Activated B cell treated with CpG ODN at 0.5 μM for 24 hours (primary cell): ENCODE results near the gene WDR45B. TPM values are rescaled to one million over a fixed set of nuclear protein-coding genes. Genes with fewer than 3 reads are reported as not detected.

Experiments used
- ATAC-seq: fragments of 200-7000 bp; cut with Tn5 transposase; one replicate; pipeline ENCODE4 v1.10.0; 2021; ENCODE audit warnings: low read depth, mild to moderate bottlenecking, moderate library complexity
- CTCF ChIA-PET: fragments of 350-600 bp; sonication (Branson Sonifier 250); formaldehyde crosslinking; loops from one replicate; lab custom pipeline; 2021; ENCODE audit warnings: antibody characterized with exemption; lab: Charles Lee
- POLR2A ChIA-PET: fragments of 350-600 bp; sonication (Branson Sonifier 250); formaldehyde crosslinking; loops from one replicate; lab custom pipeline; 2021; ENCODE audit warnings: antibody characterized with exemption; lab: Charles Lee
- DNase-seq: peaks from one replicate; pipeline ENCODE4 v3.0.0; 2022
- H3K27ac Mint-ChIP-seq: one replicate; pipeline ENCODE4 v1.8.0; 2020; ENCODE audit warnings: mixed read lengths
- H3K27me3 Mint-ChIP-seq: one replicate; pipeline ENCODE4 v1.8.0; 2021; ENCODE audit warnings: mixed read lengths
- H3K36me3 Mint-ChIP-seq: one replicate; pipeline ENCODE4 v1.8.0; 2021; ENCODE audit warnings: low read depth, mixed read lengths
- H3K4me1 Mint-ChIP-seq: one replicate; pipeline ENCODE4 v1.8.0; 2021; ENCODE audit warnings: mixed read lengths
- H3K4me3 Mint-ChIP-seq: one replicate; pipeline ENCODE4 v1.8.0; 2020; ENCODE audit warnings: mild to moderate bottlenecking, mixed read lengths
- H3K9me3 Mint-ChIP-seq: one replicate; pipeline ENCODE4 v1.8.0; 2020; ENCODE audit warnings: mixed read lengths
- intact Hi-C: fragments of 100-400 bp; cut with micrococcal nuclease; formaldehyde crosslinking; loops from one replicate; pipeline ENCODE4 v1.15.1; 2024
- total RNA-seq: library from RNA; stranded (reverse); gene quantifications from 2 replicates; pipeline ENCODE4 v1.2.3, GENCODE V29; 2022
- TF ChIP-seq, protein P1 (sequence below): fragments of 200-600 bp; IDR thresholded peaks from one replicate; pipeline ENCODE4 v1.8.0; 2022; ENCODE audit warnings: antibody characterized with exemption, mild to moderate bottlenecking

WDR45B gene
- total RNA-seq, 1 donor from 2014 or later, result 51.2 TPM

DNA sequence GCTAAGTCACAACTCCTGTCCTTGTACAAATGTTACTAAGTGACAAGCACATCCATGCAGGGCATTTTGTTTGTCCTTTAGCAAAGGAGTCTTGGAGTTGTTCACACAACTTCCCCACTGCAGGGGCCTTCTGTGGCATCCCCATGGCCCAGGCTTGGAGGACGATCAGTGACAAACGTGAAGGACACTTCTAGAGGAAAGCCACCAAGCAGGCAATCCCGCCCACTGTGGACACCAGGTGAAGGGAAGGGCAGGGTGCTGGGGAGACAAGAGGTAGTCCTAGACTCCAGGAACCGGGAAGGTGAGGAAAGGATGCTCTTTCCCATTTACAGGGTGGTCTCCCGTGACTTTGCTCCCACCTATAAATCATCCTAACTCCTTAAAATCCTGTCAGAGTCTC lies 4.1 kb downstream of the WDR45B start:
- Mint-ChIP-seq H3K9me3 (no peaks in the 10 kb centered on the region), H3K36me3 (peaks cover 54% of the 10 kb centered on the region), H3K27me3 (no peaks in the 10 kb centered on the region), H3K27ac (no peak overlapping the region), H3K4me1 (peaks cover 29% of the 10 kb centered on the region), H3K4me3 (no peak overlapping the region)
- CTCF ChIA-PET, result no interaction called here
- intact Hi-C loops, result no loop called here
- DNase-seq (no peak), ATAC-seq (no peak)
- TF ChIP-seq, protein P1, sequence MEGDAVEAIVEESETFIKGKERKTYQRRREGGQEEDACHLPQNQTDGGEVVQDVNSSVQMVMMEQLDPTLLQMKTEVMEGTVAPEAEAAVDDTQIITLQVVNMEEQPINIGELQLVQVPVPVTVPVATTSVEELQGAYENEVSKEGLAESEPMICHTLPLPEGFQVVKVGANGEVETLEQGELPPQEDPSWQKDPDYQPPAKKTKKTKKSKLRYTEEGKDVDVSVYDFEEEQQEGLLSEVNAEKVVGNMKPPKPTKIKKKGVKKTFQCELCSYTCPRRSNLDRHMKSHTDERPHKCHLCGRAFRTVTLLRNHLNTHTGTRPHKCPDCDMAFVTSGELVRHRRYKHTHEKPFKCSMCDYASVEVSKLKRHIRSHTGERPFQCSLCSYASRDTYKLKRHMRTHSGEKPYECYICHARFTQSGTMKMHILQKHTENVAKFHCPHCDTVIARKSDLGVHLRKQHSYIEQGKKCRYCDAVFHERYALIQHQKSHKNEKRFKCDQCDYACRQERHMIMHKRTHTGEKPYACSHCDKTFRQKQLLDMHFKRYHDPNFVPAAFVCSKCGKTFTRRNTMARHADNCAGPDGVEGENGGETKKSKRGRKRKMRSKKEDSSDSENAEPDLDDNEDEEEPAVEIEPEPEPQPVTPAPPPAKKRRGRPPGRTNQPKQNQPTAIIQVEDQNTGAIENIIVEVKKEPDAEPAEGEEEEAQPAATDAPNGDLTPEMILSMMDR, result no peak
- POLR2A ChIA-PET, result no interaction called here

DNA sequence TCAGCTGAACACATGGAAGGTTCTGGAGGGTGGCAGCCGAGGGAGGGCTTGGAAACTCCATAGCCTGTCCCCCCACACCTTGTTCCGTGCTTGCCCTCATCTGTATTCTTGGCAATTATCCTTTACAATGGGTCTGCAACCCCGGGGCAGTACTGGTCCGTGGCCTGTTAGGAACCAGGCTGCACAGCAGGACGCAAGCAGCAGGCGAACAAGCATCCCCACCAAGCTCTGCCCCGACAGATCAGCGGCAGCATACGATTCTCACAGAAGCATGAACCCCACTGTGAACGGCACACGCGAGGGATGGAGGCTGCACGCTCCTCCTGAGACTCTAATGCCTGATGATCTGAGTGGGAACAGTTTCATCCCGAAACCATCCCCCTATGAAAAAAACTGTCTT lies 6.2 kb downstream of the WDR45B start:
- no peaks in the 10 kb centered on the region for H3K27me3 Mint-ChIP-seq

DNA sequence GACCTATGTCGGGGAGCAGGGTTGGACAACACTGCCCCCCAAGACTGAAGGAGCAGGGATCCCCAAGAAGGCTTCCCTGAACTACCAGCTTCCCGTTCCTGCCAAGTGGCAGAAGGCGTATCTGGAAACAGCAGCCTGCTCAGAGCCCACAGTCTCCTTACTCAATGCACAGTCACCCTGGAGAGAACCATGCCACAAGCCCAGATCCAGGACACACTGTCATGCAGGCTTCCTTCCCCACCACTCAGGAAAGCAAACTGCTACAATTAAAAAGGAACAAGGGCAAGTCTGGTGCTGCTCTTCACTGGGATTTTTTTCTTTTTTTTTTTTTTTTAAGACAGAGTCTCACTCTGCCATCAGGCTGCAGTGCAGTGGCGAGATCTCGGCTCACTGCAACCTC lies 8.2 kb downstream of the WDR45B start:
- no peak overlapping the region for H3K4me3 Mint-ChIP-seq
- intact Hi-C loops, result no loop called here
- POLR2A ChIA-PET, result no interaction called here
- peaks cover 71% of the 10 kb centered on the region for H3K36me3 Mint-ChIP-seq
- no peak overlapping the region for H3K27ac Mint-ChIP-seq
- CTCF ChIA-PET, result no interaction called here
- TF ChIP-seq, protein P1, result no peak
- peaks cover 13% of the 10 kb centered on the region for H3K4me1 Mint-ChIP-seq
- no peak for DNase-seq
- peaks cover 8% of the 10 kb centered on the region for H3K9me3 Mint-ChIP-seq
- no peaks in the 10 kb centered on the region for H3K27me3 Mint-ChIP-seq
- ATAC-seq, result no peak

More for the DNA sequence above, 6.2 kb downstream of the WDR45B start:
- H3K4me3 Mint-ChIP-seq, result no peak overlapping the region
- peaks cover 67% of the 10 kb centered on the region for H3K36me3 Mint-ChIP-seq
- no peak overlapping the region for H3K27ac Mint-ChIP-seq
- no peak for DNase-seq
- intact Hi-C loops, result no loop called here
- H3K9me3 Mint-ChIP-seq, result peaks cover 4% of the 10 kb centered on the region
- no peak for ATAC-seq
- ChIA-PET POLR2A (no interaction called here), CTCF (no interaction called here)
- TF ChIP-seq, protein P1, result no peak
- peaks cover 30% of the 10 kb centered on the region for H3K4me1 Mint-ChIP-seq

DNA sequence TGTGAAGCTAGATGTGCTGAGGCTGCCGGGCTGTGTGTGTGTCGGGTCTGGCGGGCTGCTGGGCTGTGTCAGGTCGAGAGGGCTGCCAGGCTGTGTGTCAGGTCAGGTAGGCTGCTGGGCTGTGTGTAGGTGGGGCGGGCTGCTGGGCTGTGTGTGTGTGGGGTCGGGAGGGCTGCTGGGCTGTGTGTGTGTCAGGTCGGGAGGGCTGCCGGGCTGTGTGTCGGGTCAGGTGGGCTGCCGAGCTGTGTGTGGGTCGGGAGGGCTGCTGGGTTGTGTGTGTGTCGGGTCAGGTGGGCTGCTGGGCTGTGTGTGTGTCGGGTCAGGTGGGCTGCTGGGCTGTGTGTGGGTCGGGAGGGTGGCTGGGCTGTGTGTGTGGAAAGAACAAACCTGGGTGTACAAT lies 8.6 kb downstream of the WDR45B start:
- POLR2A ChIA-PET, result no interaction called here
- ATAC-seq (no peak), DNase-seq (no peak)
- no peaks in the 10 kb centered on the region for H3K27me3 Mint-ChIP-seq
- intact Hi-C loops, result no loop called here
- H3K4me1 Mint-ChIP-seq, result peaks cover 13% of the 10 kb centered on the region
- CTCF ChIA-PET, result no interaction called here
- TF ChIP-seq, protein P1, result no peak
- no peak overlapping the region for H3K27ac Mint-ChIP-seq
- peaks cover 8% of the 10 kb centered on the region for H3K9me3 Mint-ChIP-seq
- no peak overlapping the region for H3K4me3 Mint-ChIP-seq
- H3K36me3 Mint-ChIP-seq, result peaks cover 72% of the 10 kb centered on the region

DNA sequence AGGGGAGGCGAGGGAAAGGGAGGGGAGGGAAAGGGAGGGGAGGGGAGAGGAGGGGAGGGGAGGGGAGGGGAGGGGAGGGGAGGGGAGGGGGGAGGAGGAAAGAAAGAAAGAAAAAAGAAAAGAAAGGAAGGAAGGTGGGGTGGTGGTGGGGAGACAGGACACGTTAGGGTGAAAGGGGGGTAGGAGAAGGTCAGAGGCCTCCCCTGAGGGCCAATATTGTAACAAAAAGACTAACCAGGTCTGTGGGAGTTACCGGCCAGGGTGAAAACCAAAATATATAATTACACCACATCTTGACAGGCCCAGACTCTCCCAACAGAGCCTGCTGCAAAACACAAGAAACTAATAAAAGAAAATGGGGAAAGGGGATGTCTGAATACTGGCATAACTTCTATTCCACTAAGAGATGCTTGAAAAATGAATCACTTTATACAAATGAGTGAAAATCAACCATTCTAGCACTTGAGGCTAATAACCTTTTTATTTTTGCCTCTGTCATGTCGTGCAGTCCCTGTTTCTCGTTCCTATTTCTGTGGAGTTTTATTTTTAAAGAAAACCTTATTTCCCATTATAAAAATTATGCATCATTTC lies 10.0 kb downstream of the WDR45B start:
- intact Hi-C loops, result no loop called here
- Mint-ChIP-seq H3K9me3 (peaks cover 8% of the 10 kb centered on the region), H3K36me3 (peaks cover 67% of the 10 kb centered on the region), H3K4me1 (peaks cover 9% of the 10 kb centered on the region), H3K27me3 (no peaks in the 10 kb centered on the region), H3K4me3 (no peak overlapping the region), H3K27ac (no peak overlapping the region)
- no peak for DNase-seq
- TF ChIP-seq, protein P1, result no peak
- CTCF ChIA-PET, result no interaction called here
- POLR2A ChIA-PET, result no interaction called here
- no peak for ATAC-seq
